CD4-positive, alpha-beta T cell (primary cell): ENCODE data around the gene ARHGEF10L. TPM values are rescaled to one million over a fixed set of nuclear protein-coding genes. Genes with fewer than 3 reads are reported as not detected.

Experiments used
- ATAC-seq: fragments of 200-7000 bp; cut with Tn5 transposase; one replicate; pipeline ENCODE4 v1.10.0; 2022; ENCODE audit warnings: mild to moderate bottlenecking; ENCODE audit not compliant: poor library complexity
- CTCF ChIA-PET: fragments of 350-600 bp; sonication (Branson Sonifier 250); formaldehyde crosslinking; loops from one replicate; lab custom pipeline; 2021; ENCODE audit warnings: antibody characterized with exemption, inconsistent platforms; lab: Charles Lee
- POLR2A ChIA-PET: fragments of 350-600 bp; sonication (Branson Sonifier 250); formaldehyde crosslinking; loops from one replicate; lab custom pipeline; 2021; ENCODE audit warnings: antibody characterized with exemption, inconsistent platforms; lab: Charles Lee
- DNase-seq, 14 experiments: peaks; one replicate each; pipeline ENCODE4 v3.0.0-alpha.2; 2013 to 2020; ENCODE audit warnings: mixed read lengths in 2 of 14
- H3K27ac ChIP-seq, 2 donors: one replicate each; pipeline versions ENCODE4 v1.5.1 to v1.7.0; 2013; ENCODE audit warnings: low read length in 2 of 2, low read depth in 1 of 2, mild to moderate bottlenecking in 1 of 2
- H3K27me3 ChIP-seq, 2 experiments: 1 replicate in 1 of 2; 2 replicates in 1 of 2; pipeline versions ENCODE4 v1.6.1 to v1.7.0; 2013; ENCODE audit warnings: low read length in 2 of 2, control low read depth in 1 of 2, mild to moderate bottlenecking in 1 of 2, moderate library complexity in 1 of 2; ENCODE audit not compliant: insufficient read depth in 2 of 2, control insufficient read depth in 1 of 2
- H3K36me3 ChIP-seq: one replicate; pipeline ENCODE4 v1.6.1; 2013; ENCODE audit warnings: low read length, control low read depth; ENCODE audit not compliant: insufficient read depth
- H3K4me1 ChIP-seq: one replicate; pipeline ENCODE4 v1.6.1; 2013; ENCODE audit warnings: low read length, control low read depth; ENCODE audit not compliant: insufficient read depth
- H3K4me3 ChIP-seq: one replicate; pipeline ENCODE4 v1.5.1; 2013; ENCODE audit warnings: mild to moderate bottlenecking, low read length, moderate library complexity
- H3K9me3 ChIP-seq, 2 experiments: 1 replicate in 1 of 2; 2 replicates in 1 of 2; pipeline versions ENCODE4 v1.6.1 to v1.7.0; 2013; ENCODE audit warnings: low read length in 2 of 2, mild to moderate bottlenecking in 2 of 2, control low read depth in 1 of 2, moderate library complexity in 1 of 2; ENCODE audit not compliant: control insufficient read depth in 1 of 2, insufficient read depth in 1 of 2
- H3K27ac Mint-ChIP-seq: one replicate; pipeline ENCODE4 v1.8.0; 2020; ENCODE audit warnings: mixed read lengths
- H3K27me3 Mint-ChIP-seq: one replicate; pipeline ENCODE4 v1.8.0; 2021; ENCODE audit warnings: mixed read lengths
- H3K36me3 Mint-ChIP-seq: one replicate; pipeline ENCODE4 v1.8.0; 2021; ENCODE audit warnings: low read depth, mixed read lengths
- H3K4me1 Mint-ChIP-seq: one replicate; pipeline ENCODE4 v1.8.0; 2021; ENCODE audit warnings: low read depth, mixed read lengths
- H3K4me3 Mint-ChIP-seq: one replicate; pipeline ENCODE4 v1.8.0; 2020; ENCODE audit warnings: mild to moderate bottlenecking, mixed read lengths
- H3K9me3 Mint-ChIP-seq: one replicate; pipeline ENCODE4 v1.8.0; 2020; ENCODE audit warnings: mixed read lengths
- CTCF ChIP-seq: fragments of 200-600 bp; IDR thresholded peaks from one replicate; pipeline ENCODE4 v1.8.0; 2022; ENCODE audit warnings: antibody characterized with exemption, mild to moderate bottlenecking
- intact Hi-C, 2 experiments: fragments of 100-400 bp; cut with DNase I in 1 of 2; cut with micrococcal nuclease in 1 of 2; formaldehyde crosslinking; loops; one replicate each; pipeline versions ENCODE4 v1.15.1 to v1.9.0; 2023 to 2025; cut with DNase I, micrococcal nuclease
- total RNA-seq, 174 experiments: library from RNA in 2 of 174; stranded (reverse) in 2 of 174; gene quantifications; one replicate each; pipeline ENCODE4 v1.2.3 and lab custom pipeline; 2021 to 2026

Gene ARHGEF10L
- total RNA-seq, 2 experiments from 2014 or later: 0.11 to 0.22 TPM

GRCh38 chr1:17633654-17634053 is 94.2 kb downstream of the ARHGEF10L start:
- H3K9me3 ChIP-seq: no peaks in the 10 kb centered on the region
- TF ChIP-seq CTCF: no peak
- H3K27me3 ChIP-seq: no peaks in the 10 kb centered on the region
- no peak overlapping the region for H3K4me3 ChIP-seq
- POLR2A ChIA-PET: no interaction called here
- Mint-ChIP-seq H3K4me3 (no peak overlapping the region), H3K36me3 (no peaks in the 10 kb centered on the region), H3K27me3 (no peaks in the 10 kb centered on the region), H3K27ac (no peak overlapping the region), H3K9me3 (no peaks in the 10 kb centered on the region), H3K4me1 (no peaks in the 10 kb centered on the region)
- no peak overlapping the region for H3K27ac ChIP-seq
- DNase-seq (no peak), ATAC-seq (no peak)
- CTCF ChIA-PET: no interaction called here
- no peaks in the 10 kb centered on the region for H3K36me3 ChIP-seq
- intact Hi-C loops: no loop called here
- peaks cover 11% of the 10 kb centered on the region for H3K4me1 ChIP-seq

GRCh38 chr1:17635276-17635675 is 95.8 kb downstream of the ARHGEF10L start:
- intact Hi-C loops: no loop called here
- Histone ChIP-seq H3K27ac (no peak overlapping the region), H3K36me3 (no peaks in the 10 kb centered on the region), H3K4me1 (peaks cover 7% of the 10 kb centered on the region), H3K27me3 (no peaks in the 10 kb centered on the region), H3K9me3 (no peaks in the 10 kb centered on the region), H3K4me3 (no peak overlapping the region)
- Mint-ChIP-seq H3K27ac (no peak overlapping the region), H3K9me3 (no peaks in the 10 kb centered on the region), H3K36me3 (no peaks in the 10 kb centered on the region), H3K4me1 (no peaks in the 10 kb centered on the region), H3K27me3 (no peaks in the 10 kb centered on the region), H3K4me3 (no peak overlapping the region)
- DNase-seq: no peak
- TF ChIP-seq CTCF: no peak
- no peak for ATAC-seq
- ChIA-PET POLR2A (no interaction called here), CTCF (no interaction called here)

DNA sequence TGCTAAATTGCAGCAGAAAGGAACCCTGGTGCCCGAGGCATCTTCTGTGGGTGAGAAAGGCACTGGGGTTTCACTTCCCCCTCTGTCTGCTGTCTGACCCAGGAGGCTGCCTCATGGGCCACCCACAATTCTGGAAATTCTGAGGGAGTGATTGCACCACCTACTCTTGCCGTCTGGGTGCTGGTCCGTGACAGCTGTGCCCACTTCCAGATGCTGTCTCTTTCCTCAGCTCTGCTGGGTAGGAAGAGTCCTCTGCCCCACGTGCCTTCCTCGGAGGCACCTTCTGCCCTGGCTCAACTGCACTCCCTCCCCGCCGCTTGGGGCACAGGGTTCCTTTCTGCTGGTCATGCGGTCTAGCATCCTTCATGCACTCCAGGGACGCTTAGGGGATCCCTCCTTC is 96.3 kb downstream of the ARHGEF10L start:
- no peak overlapping the region for H3K27ac Mint-ChIP-seq
- H3K4me3 ChIP-seq: no peak overlapping the region
- TF ChIP-seq CTCF: no peak
- H3K27me3 ChIP-seq: no peaks in the 10 kb centered on the region
- no peaks in the 10 kb centered on the region for H3K9me3 ChIP-seq
- H3K9me3 Mint-ChIP-seq: no peaks in the 10 kb centered on the region
- intact Hi-C loops: no loop called here
- ATAC-seq: no peak
- CTCF ChIA-PET: no interaction called here
- no peaks in the 10 kb centered on the region for H3K36me3 ChIP-seq
- no peak overlapping the region for H3K27ac ChIP-seq
- H3K4me1 Mint-ChIP-seq: no peaks in the 10 kb centered on the region
- POLR2A ChIA-PET: no interaction called here
- DNase-seq: peak in 3 of 14 experiments; percentile 20 to 78 (median 71)
- H3K27me3 Mint-ChIP-seq: peaks cover 5% of the 10 kb centered on the region
- H3K36me3 Mint-ChIP-seq: no peaks in the 10 kb centered on the region
- H3K4me3 Mint-ChIP-seq: no peak overlapping the region
- peaks cover 7% of the 10 kb centered on the region for H3K4me1 ChIP-seq
